HepG2 (cell line): ENCODE results near the gene ACADS.

Experiments used
- DMTF1 ChIP-seq: sonication (generic); formaldehyde crosslinking; IDR thresholded peaks from 2 replicates; pipeline ENCODE4 v1.4.0; 2020; ENCODE audit warnings: mild to moderate bottlenecking, missing genetic modification reagents
- JUND ChIP-seq: sonication (generic); formaldehyde crosslinking; IDR thresholded peaks from 2 replicates; pipeline ENCODE4 v1.8.0; 2022; ENCODE audit warnings: mild to moderate bottlenecking, missing genetic modification reagents
- NCOA5 ChIP-seq: sonication (generic); formaldehyde crosslinking; IDR thresholded peaks from 2 replicates; pipeline ENCODE4 v1.4.0; 2020; ENCODE audit warnings: missing genetic modification reagents
- PLRG1 ChIP-seq: fragments of 450-650 bp; conservative IDR thresholded peaks from 2 replicates; pipeline ENCODE4 v1.6.1; 2016
- POLR2AphosphoS5 ChIP-seq: IDR thresholded peaks from 2 replicates; pipeline ENCODE4 v1.6.1; 2012; ENCODE audit warnings: low read depth, low read length
- TFAP4 ChIP-seq: sonication (generic); IDR thresholded peaks from 2 replicates; pipeline ENCODE4 v1.6.1; 2016; ENCODE audit warnings: low read depth, borderline replicate concordance
- ZFP36 ChIP-seq: fragments of 150-350 bp; IDR thresholded peaks from 2 replicates; pipeline ENCODE4 v1.6.1; 2018; ENCODE audit warnings: borderline replicate concordance, low read length, low read depth; ENCODE audit not compliant: partially characterized antibody
- ZNF276 ChIP-seq: sonication (generic); formaldehyde crosslinking; IDR thresholded peaks from 2 replicates; pipeline ENCODE4 v1.4.0; 2020; ENCODE audit warnings: mild to moderate bottlenecking, low read depth, missing genetic modification reagents
- ZNF446 ChIP-seq: sonication (generic); formaldehyde crosslinking; IDR thresholded peaks from 2 replicates; pipeline ENCODE4 v1.5.0; 2020; ENCODE audit warnings: mild to moderate bottlenecking, missing genetic modification reagents
- TF ChIP-seq, protein P1 (sequence below): sonication (generic); formaldehyde crosslinking; IDR thresholded peaks from 2 replicates; pipeline ENCODE4 v1.5.0; 2020; ENCODE audit warnings: mild to moderate bottlenecking, missing genetic modification reagents, moderate library complexity

- TF ChIP-seq ZNF446 (CRISPR knock-in tag) (no peak), NCOA5 (CRISPR knock-in tag) (no peak), POLR2AphosphoS5 (no peak; the same call in 1 of the 2 replicates), TFAP4 (no peak), ZFP36 (no peak), JUND (no peak), DMTF1 (CRISPR knock-in tag) (no peak), PLRG1 (no peak), ZNF276 (CRISPR knock-in tag) (no peak)
- TF ChIP-seq, protein P1, sequence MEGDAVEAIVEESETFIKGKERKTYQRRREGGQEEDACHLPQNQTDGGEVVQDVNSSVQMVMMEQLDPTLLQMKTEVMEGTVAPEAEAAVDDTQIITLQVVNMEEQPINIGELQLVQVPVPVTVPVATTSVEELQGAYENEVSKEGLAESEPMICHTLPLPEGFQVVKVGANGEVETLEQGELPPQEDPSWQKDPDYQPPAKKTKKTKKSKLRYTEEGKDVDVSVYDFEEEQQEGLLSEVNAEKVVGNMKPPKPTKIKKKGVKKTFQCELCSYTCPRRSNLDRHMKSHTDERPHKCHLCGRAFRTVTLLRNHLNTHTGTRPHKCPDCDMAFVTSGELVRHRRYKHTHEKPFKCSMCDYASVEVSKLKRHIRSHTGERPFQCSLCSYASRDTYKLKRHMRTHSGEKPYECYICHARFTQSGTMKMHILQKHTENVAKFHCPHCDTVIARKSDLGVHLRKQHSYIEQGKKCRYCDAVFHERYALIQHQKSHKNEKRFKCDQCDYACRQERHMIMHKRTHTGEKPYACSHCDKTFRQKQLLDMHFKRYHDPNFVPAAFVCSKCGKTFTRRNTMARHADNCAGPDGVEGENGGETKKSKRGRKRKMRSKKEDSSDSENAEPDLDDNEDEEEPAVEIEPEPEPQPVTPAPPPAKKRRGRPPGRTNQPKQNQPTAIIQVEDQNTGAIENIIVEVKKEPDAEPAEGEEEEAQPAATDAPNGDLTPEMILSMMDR (CRISPR knock-in tag): no peak
These were observed 16.1 kb downstream of the ACADS start for GRCh38 chr12:120741476-120742421.
